SIG-M5 treated with dmso at 0.1 percent for 504 hours (cell line): ENCODE results near the gene PLA2G4B.

ENCODE experiments used
- DNase-seq: peaks from one replicate; lab custom pipeline; 2025; ENCODE audit not compliant: unreplicated experiment; lab: John Stamatoyannopoulos, UW

Gene PLA2G4B

GRCh38 chr15:41849204-41849603, 10.6 kb downstream of the PLA2G4B start:
- DNase-seq = no peak

DNA sequence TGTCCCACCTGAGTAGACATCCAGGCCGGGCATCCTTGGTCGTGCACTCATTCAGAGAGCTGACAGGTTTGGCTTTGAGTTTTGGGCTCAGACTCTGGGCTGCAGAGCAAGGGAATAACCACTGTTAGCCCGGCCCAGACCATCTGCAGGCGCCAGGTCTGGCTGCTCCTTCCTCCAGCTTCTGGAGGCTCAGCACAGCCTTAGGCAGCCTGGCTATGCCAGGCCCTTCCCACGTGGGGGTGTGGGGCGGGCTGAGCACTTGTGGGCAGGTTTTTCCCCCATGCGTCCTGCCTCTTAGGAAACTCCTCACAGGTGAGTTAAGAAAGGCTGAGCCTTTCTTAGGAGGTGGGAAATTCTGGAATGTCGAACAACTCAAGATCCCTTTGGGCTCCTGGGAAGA, 11.2 kb downstream of the PLA2G4B start:
- DNase-seq = no peak

- no peak for DNase-seq
These were observed 12.0 kb downstream of the PLA2G4B start for GRCh38 chr15:41850482-41851166.

- DNase-seq = no peak
These were observed 12.5 kb downstream of the PLA2G4B start for GRCh38 chr15:41851167-41851523.

DNA sequence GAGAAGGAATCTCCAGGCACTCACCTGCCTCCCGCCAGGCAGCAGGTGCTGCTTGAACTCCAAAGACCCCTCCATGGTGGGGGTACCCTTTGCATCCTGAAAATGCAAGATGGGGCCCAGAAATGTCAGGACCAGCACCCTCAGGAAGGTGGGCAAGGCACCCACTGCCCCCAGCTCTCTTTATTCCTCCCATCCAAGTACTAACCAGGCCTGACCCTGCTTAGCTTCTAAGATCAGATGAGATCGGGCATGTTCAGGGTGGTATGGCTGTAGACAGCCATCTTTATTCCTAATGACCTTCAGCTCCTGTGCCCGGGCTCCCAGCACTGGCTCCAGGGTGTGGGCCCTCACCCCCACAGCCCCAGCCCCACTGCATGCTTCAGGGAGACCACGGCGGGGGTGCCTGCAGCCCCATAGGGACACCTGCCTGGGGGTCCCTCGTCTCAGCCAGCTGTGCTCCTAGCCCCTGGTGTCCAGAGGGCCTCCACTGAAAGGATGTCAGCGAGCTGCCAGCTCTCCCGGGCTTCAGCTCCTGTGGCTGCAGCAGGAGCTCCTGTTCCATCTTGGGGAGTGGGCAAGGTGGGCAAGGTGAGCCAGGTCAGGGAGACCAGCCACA, 13.2 kb downstream of the PLA2G4B start:
- no peak for DNase-seq

- DNase-seq = no peak
These were observed 14.3 kb downstream of the PLA2G4B start for GRCh38 chr15:41852736-41853590.

DNA sequence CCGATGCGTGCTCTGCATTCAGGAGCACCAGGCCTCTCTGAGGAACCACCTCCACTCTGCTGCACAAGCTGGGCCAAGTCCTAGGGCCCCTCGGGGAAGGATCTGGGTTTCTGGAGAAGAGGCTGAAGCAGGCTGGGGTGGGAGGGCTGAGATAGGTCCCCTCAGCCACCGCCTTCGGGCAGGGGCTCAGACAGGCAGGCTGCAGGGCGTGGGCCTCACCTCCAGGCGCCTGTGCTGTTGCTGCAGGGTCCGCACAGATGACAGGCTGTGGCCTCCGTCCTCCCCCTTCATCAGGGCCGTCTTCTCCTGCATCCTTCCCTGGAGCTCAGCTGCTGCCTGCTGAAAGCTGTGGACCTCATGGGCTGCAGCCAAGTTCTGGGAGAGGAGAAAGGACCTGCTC, 15.2 kb downstream of the PLA2G4B start:
- no peak for DNase-seq

DNA sequence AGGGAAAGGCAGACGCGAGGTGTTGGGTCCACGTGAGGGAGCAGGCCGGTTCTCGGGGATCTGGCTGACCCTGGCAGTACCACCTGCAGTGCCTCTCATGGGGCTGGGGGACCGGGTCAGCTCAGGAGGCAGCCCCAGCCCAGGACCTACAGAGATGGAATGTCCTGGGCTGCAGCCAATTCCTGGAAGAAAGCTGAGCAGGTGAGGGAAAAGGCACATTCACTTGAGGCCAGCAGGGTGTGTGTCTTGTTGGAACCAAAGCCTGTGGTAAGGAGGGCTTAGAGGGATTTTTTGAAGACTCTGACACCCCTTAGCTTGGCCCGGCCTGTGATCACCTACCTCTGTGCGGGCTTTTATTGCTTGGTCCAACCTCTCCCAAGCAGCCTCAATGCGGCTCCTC, 15.8 kb downstream of the PLA2G4B start:
- DNase-seq = no peak

DNA sequence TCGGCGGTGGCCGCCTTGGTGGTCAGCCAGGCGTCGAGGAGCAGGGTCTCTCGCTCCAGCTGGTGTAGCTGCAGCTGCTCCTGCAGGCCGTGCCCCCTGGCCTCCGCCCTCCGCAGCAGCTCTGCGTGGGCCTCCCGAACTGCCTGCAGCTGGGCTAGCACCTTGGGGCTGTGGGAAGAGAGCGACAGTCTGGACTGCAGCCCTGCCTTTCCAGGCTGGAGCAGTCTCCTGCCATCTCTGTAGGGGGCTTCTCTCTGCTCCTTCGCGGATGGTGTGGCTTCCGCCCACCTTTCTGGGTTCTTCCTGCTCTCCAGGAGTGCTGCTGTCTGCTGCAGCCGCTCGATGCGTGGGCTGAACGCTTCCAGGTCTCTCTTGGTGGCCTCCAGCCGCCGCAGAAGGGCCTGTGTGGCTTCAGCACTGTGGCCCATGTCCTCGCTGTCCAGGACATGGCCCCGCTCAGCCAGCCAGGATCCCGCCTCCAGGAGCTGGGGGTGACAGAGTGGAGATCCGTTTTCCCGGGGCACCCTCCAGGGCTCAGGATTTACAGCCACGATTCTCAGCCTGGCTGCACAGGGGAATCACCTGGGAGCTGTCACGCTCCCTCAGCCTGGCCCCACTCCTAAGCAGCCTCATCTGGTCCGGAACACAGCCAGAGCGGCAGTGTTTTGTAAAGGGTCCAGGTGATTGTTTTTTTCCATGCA, 16.8 kb downstream of the PLA2G4B start:
- no peak for DNase-seq

GRCh38 chr15:41856262-41856661, 17.6 kb downstream of the PLA2G4B start:
- no peak for DNase-seq

DNA sequence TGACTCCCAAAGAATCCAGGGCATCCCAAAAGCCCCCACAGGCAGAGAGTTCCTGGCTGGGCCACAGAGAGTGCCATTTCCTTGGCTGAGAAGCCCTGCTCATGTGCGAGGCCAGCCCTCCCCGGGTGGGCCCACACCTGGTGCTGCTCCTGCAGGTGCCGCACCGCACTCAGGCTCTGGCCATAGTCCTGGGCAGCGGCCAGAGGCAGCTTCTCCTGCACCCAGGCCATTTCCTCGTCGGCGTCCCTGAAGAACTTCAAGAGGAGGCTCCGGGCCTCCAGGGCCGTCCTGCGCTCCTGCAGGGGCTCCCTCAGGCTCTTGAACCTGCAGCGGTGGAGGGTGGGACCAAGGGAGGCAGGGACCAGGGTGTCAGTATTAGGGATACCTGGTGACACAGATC, 18.1 kb downstream of the PLA2G4B start:
- no peak for DNase-seq

DNA sequence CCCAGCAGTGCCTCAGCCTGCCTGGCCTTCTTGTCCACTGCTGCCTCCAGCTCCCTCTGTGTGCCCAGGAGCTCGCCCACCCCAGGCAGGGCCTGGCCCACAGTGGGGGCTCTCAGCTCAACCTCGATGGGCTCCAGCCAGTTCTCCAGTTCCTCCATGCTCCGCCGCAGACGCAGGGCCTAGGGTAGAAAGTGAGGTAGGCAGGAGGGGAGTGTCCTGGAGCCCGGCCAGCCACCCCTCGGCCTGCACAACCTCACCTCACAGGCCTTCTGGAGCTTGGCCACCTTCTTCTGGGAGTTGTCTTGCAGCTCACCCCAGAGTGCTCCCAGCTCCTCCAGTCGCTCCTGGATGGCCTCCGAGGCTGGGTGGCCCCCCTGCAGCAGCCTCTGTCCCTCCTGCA, 18.7 kb downstream of the PLA2G4B start:
- no peak for DNase-seq

GRCh38 chr15:41858756-41859155, 20.1 kb downstream of the PLA2G4B start:
- no peak for DNase-seq

DNA sequence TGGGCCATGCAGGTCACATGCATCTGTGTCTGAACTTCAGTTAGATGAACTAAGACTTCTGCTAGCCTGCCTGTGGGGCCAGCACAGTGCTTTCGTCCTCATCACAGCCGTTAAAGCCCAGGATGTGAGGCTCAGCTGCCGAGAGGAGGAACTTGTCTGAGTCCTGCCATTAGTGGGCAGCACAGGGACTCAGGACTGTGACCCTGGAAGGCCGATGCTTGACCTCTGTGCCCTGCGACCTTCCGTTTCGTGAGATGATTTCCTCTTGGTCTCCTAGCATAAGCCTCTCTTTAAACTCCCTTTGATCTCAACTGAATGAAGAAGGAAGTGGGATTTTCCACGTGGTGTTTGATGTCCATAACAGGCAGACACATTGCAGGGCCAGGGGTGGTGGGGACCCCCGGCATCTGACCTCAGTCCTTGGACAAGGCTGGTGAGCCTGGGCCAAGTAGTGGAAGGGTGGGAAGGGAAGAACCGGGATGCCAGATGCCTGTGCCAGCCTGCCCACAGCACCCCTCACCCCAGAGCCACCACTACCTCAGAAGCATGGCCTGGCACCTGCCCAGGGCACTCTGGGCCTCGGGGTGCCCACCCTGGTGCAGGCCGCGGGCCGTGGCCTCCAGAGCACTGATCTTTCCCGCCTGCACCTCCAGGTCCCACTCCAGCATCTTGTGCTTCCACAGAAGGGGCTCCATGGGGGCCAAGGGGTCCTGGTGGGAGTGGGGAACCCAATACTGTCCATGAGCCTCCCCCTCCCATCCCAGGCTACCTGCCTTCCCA, 21.6 kb downstream of the PLA2G4B start:
- no peak for DNase-seq

GRCh38 chr15:41861736-41862356, 23.2 kb downstream of the PLA2G4B start:
- DNase-seq = no peak

GRCh38 chr15:41862515-41863116, 24.0 kb downstream of the PLA2G4B start:
- DNase-seq = no peak

- DNase-seq = no peak
These were observed 26.9 kb downstream of the PLA2G4B start for GRCh38 chr15:41865490-41866055.

GRCh38 chr15:41866263-41866703, 27.6 kb downstream of the PLA2G4B start:
- no peak for DNase-seq

DNA sequence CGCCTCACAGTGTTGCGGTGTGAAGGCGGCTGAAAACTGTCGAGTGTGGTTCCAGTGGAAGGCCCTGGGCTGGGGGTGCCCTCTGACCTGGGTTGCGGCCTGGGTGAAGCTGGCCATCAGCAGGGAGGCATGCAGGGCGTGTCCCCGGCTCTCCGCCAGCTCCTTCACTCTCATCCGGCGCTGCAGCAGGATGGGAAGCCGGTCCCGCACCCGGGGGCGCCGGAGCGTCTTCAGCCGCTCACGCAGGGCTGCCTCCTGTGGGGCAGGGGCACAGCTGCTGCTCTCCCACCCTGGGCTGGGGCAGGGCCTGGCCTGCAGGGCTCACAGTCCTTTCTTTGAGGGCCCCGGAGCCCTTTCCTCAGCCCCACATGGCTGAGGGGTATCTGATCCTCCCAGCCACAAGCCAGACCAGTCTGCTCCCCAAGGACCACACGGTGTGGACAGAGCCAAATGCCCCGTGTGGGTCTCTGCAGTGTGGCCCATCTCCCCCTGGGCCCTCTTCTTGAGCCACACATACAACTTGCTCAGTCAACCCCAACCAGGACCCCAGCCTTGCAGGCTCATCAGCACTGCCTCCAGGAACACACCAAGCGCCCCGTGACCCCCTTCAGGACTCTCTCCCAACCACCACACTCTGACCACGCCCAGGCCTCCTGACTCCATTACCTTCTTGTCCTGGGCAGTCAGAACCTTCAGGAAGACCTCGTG, 28.4 kb downstream of the PLA2G4B start:
- DNase-seq = no peak
